ENCODE data around the gene PTPRCAP.
A peak's percentile ranks its signal among the peaks of the same experiment; 100 is the strongest.

Gene PTPRCAP

GRCh38 chr11:67441098-67441563 lies 3.6 kb upstream of the PTPRCAP start:
- peaks cover 75% of the 10 kb centered on the region for H3K4me1 Mint-ChIP-seq (ENCODE audit: low read depth)
- H3K27ac Mint-ChIP-seq = peak overlapping the region; percentile 60

GRCh38 chr11:67440229-67441097 lies 3.0 kb upstream of the PTPRCAP start:
- peaks cover 74% of the 10 kb centered on the region for H3K36me3 Mint-ChIP-seq (ENCODE audit: low read depth)
- H3K4me1 Mint-ChIP-seq (ENCODE audit: low read depth) = peaks cover 78% of the 10 kb centered on the region
- peak overlapping the region; percentile 60 for H3K27ac Mint-ChIP-seq
- H3K9me3 Mint-ChIP-seq = no peaks in the 10 kb centered on the region
- H3K4me3 Mint-ChIP-seq = peak overlapping the region; percentile 10
- H3K27me3 Mint-ChIP-seq = no peaks in the 10 kb centered on the region
- intact Hi-C loops (cut with micrococcal nuclease) = no loop called here

More at GRCh38 chr11:67441098-67441563, 3.6 kb upstream of the PTPRCAP start:
- intact Hi-C loops (cut with micrococcal nuclease) = no loop called here
- H3K9me3 Mint-ChIP-seq = no peaks in the 10 kb centered on the region
- H3K36me3 Mint-ChIP-seq (ENCODE audit: low read depth) = peaks cover 67% of the 10 kb centered on the region
- H3K27me3 Mint-ChIP-seq = no peaks in the 10 kb centered on the region
- no peak overlapping the region for H3K4me3 Mint-ChIP-seq

GRCh38 chr11:67439321-67440228 lies 2.1 kb upstream of the PTPRCAP start:
- Mint-ChIP-seq H3K9me3 (no peaks in the 10 kb centered on the region), H3K4me3 (peak overlapping the region; percentile 30), H3K27ac (peak overlapping the region; percentile 60), H3K27me3 (no peaks in the 10 kb centered on the region), H3K4me1 (ENCODE audit: low read depth) (peaks cover 74% of the 10 kb centered on the region), H3K36me3 (ENCODE audit: low read depth) (peaks cover 83% of the 10 kb centered on the region)
- intact Hi-C loops (cut with micrococcal nuclease) = loop anchor here (5.0 kb wide), 1 partner anchor 68 kb away; the partner anchor contains the start of genes CDK2AP2 and PITPNM1

- H3K36me3 Mint-ChIP-seq (ENCODE audit: low read depth) = peaks cover 95% of the 10 kb centered on the region
- intact Hi-C loops (cut with micrococcal nuclease) = loop anchor here (5.0 kb wide), 1 partner anchor 69 kb away; the partner anchor contains the start of genes CDK2AP2 and PITPNM1
- no peaks in the 10 kb centered on the region for H3K27me3 Mint-ChIP-seq
- H3K27ac Mint-ChIP-seq = peak overlapping the region; percentile 60
- H3K4me1 Mint-ChIP-seq (ENCODE audit: low read depth) = peaks cover 70% of the 10 kb centered on the region
- H3K9me3 Mint-ChIP-seq = no peaks in the 10 kb centered on the region
- no peak overlapping the region for H3K4me3 Mint-ChIP-seq
Observed at GRCh38 chr11:67438158-67438902, 848 bp upstream of the PTPRCAP start.

DNA sequence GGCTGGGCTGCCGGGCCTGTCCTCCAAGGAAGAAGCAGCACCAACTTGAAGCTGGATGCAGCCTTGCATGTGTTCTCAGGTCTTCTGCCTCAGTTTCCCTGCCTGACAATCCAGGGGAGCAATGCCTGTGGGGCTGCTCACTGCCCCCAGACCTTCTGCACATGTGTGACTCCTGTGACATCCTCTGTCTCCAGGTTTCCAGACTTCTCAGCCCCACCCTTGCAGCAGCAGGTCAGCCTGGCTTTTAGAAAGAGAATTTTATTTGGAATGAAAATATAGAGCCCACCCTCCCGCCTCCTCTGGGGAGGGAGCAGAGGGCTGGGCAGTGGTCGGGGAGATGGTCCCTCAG lies 301 bp upstream of the PTPRCAP start:
- Mint-ChIP-seq H3K27me3 (no peaks in the 10 kb centered on the region), H3K9me3 (no peaks in the 10 kb centered on the region), H3K36me3 (ENCODE audit: low read depth) (peaks cover 98% of the 10 kb centered on the region), H3K27ac (no peak overlapping the region), H3K4me1 (ENCODE audit: low read depth) (peaks cover 67% of the 10 kb centered on the region), H3K4me3 (no peak overlapping the region)
- intact Hi-C loops (cut with micrococcal nuclease) = loop anchor here (5.0 kb wide), 1 partner anchor 70 kb away; the partner anchor contains the start of genes CDK2AP2 and PITPNM1

GRCh38 chr11:67436459-67437081 lies 912 bp downstream of the PTPRCAP start:
- Mint-ChIP-seq H3K4me3 (no peak overlapping the region), H3K27ac (no peak overlapping the region), H3K27me3 (no peaks in the 10 kb centered on the region), H3K9me3 (no peaks in the 10 kb centered on the region), H3K36me3 (ENCODE audit: low read depth) (peaks cover 98% of the 10 kb centered on the region), H3K4me1 (ENCODE audit: low read depth) (peaks cover 59% of the 10 kb centered on the region)
- intact Hi-C loops (cut with micrococcal nuclease) = loop anchor here (5.0 kb wide), 1 partner anchor 71 kb away; the partner anchor contains the start of genes CDK2AP2 and PITPNM1

- peaks cover 98% of the 10 kb centered on the region for H3K36me3 Mint-ChIP-seq (ENCODE audit: low read depth)
- no peak overlapping the region for H3K4me3 Mint-ChIP-seq
- intact Hi-C loops (cut with micrococcal nuclease) = loop anchor here (5.0 kb wide), 1 partner anchor 71 kb away; the partner anchor contains the start of genes CDK2AP2 and PITPNM1
- H3K4me1 Mint-ChIP-seq (ENCODE audit: low read depth) = peaks cover 53% of the 10 kb centered on the region
- no peaks in the 10 kb centered on the region for H3K27me3 Mint-ChIP-seq
- no peak overlapping the region for H3K27ac Mint-ChIP-seq
- H3K9me3 Mint-ChIP-seq = no peaks in the 10 kb centered on the region
Observed at GRCh38 chr11:67435727-67436458, 1.6 kb downstream of the PTPRCAP start.

GRCh38 chr11:67435031-67435726 lies 2.3 kb downstream of the PTPRCAP start:
- Mint-ChIP-seq H3K4me3 (no peak overlapping the region), H3K36me3 (ENCODE audit: low read depth) (peaks cover 98% of the 10 kb centered on the region), H3K27me3 (no peaks in the 10 kb centered on the region), H3K27ac (no peak overlapping the region), H3K4me1 (ENCODE audit: low read depth) (peaks cover 46% of the 10 kb centered on the region), H3K9me3 (no peaks in the 10 kb centered on the region)
- intact Hi-C loops (cut with micrococcal nuclease) = loop anchor here (5.0 kb wide), 1 partner anchor 72 kb away; the partner anchor contains the start of genes CDK2AP2 and PITPNM1

DNA sequence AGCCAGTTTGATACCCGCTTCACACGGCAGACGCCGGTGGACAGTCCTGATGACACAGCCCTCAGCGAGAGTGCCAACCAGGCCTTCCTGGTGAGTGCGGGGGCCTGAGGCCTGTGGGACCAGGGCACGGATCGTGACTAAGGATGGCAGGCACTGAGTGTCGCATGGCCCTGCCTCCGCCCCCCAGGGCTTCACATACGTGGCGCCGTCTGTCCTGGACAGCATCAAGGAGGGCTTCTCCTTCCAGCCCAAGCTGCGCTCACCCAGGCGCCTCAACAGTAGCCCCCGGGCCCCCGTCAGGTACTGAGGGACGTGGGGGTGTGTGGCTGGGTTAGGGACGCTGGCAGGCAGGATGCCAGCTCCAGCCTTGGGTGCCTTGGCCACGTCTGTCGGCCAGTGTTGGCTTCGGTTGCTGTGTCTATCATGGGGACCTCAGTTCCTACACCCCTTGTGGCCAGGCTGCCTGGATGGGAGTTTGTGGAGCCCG lies 3.0 kb downstream of the PTPRCAP start:
- Mint-ChIP-seq H3K4me1 (ENCODE audit: low read depth) (peaks cover 39% of the 10 kb centered on the region), H3K9me3 (no peaks in the 10 kb centered on the region), H3K4me3 (no peak overlapping the region), H3K27me3 (no peaks in the 10 kb centered on the region), H3K36me3 (ENCODE audit: low read depth) (peaks cover 94% of the 10 kb centered on the region), H3K27ac (no peak overlapping the region)
- intact Hi-C loops (cut with micrococcal nuclease) = no loop called here

DNA sequence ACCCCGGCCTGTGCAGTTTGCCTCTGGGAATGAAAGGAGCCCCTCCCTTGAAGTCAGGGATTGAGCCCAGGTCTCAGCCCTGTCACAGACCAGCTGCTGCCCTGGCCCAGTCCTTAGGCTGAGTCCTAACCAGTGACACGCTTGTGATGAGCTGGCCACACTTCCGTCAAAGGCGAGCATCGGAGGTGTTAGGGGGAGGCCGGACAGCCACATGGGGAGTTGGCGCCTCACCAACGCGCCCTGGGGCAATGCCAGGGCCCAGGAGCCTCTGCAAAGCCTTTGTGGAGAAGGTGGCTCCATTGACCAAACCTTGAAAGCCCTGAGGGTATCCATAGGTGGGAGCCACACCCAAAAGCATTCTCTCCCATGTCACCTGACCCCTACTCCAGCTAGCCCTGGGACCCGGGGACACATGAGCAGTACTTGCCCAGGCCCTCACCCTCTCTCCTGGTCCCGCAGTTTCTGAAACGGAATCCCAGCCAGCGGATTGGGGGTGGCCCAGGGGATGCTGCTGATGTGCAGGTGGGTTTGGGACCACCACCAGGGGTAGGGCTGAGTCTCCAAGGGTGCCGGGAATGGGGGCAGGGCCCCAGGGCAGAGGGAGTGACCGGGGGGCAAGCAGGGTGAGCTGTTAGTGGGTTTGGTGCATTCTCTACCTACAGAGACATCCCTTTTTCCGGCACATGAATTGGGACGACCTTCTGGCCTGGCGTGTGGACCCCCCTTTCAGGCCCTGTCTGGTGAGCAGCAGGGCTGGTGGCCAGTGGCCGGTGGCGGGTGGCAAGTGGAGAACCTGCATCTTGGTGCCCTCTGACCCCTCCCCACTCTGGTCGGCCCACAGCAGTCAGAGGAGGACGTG lies 3.7 kb downstream of the PTPRCAP start:
- intact Hi-C loops (cut with micrococcal nuclease) = no loop called here
- peaks cover 39% of the 10 kb centered on the region for H3K4me1 Mint-ChIP-seq (ENCODE audit: low read depth)
- H3K27ac Mint-ChIP-seq = no peak overlapping the region
- H3K27me3 Mint-ChIP-seq = no peaks in the 10 kb centered on the region
- no peak overlapping the region for H3K4me3 Mint-ChIP-seq
- H3K36me3 Mint-ChIP-seq (ENCODE audit: low read depth) = peaks cover 94% of the 10 kb centered on the region
- H3K9me3 Mint-ChIP-seq = no peaks in the 10 kb centered on the region

- Mint-ChIP-seq H3K27me3 (no peaks in the 10 kb centered on the region), H3K4me3 (no peak overlapping the region), H3K9me3 (no peaks in the 10 kb centered on the region), H3K4me1 (ENCODE audit: low read depth) (peaks cover 37% of the 10 kb centered on the region), H3K27ac (no peak overlapping the region), H3K36me3 (ENCODE audit: low read depth) (peaks cover 94% of the 10 kb centered on the region)
- intact Hi-C loops (cut with micrococcal nuclease) = no loop called here
Observed at GRCh38 chr11:67432655-67433349, 4.7 kb downstream of the PTPRCAP start.

Data from dendritic cell treated with granulocyte-macrophage colony-stimulating factor and Interleukin-4, amounts not matched to agents 40 ng/mL and 50 ng/mL, for 4 days (primary cell).